ENCODE measurements around the gene LITAFD.
"Not testable (repeated sequence)": the region's sequence is repeated elsewhere in the genome, so short reads cannot be mapped to it uniquely, and the experiment has no call there.

The LITAFD gene

GRCh38 chr16:8894736-8895334, 12.7 kb downstream of the LITAFD start:
- DNase-seq: no peak

- no peak for DNase-seq
These were observed 16.6 kb downstream of the LITAFD start for GRCh38 chr16:8898660-8899318.

- DNase-seq: no peak
These were observed 17.7 kb downstream of the LITAFD start for GRCh38 chr16:8899709-8900317.

GRCh38 chr16:8900343-8900742, 18.2 kb downstream of the LITAFD start:
- DNase-seq: no peak

- DNase-seq: no peak
These were observed 19.2 kb downstream of the LITAFD start for GRCh38 chr16:8901320-8901861.

GRCh38 chr16:8903004-8903403, 20.9 kb downstream of the LITAFD start:
- no peak for DNase-seq

GRCh38 chr16:8904018-8904430, 21.9 kb downstream of the LITAFD start:
- DNase-seq: no peak

GRCh38 chr16:8905168-8905762, 23.1 kb downstream of the LITAFD start:
- peak; percentile 38 for DNase-seq

GRCh38 chr16:8905795-8906591, 23.8 kb downstream of the LITAFD start:
- DNase-seq: no peak

GRCh38 chr16:8907096-8907495, 24.9 kb downstream of the LITAFD start:
- DNase-seq: no peak

GRCh38 chr16:8908810-8909468, 26.8 kb downstream of the LITAFD start:
- no peak for DNase-seq

- DNase-seq: no peak
These were observed 28.7 kb downstream of the LITAFD start for GRCh38 chr16:8910811-8911210.

- no peak for DNase-seq
These were observed 30.6 kb downstream of the LITAFD start for GRCh38 chr16:8912793-8913192.

- no peak for DNase-seq
These were observed 31.9 kb downstream of the LITAFD start for GRCh38 chr16:8914098-8914497.

- DNase-seq: no peak
These were observed 33.7 kb downstream of the LITAFD start for GRCh38 chr16:8915722-8916301.

GRCh38 chr16:8916541-8917225, 34.5 kb downstream of the LITAFD start:
- DNase-seq: no peak

GRCh38 chr16:8917336-8917735, 35.2 kb downstream of the LITAFD start:
- not testable (repeated sequence) for DNase-seq

GRCh38 chr16:8919089-8919933, 37.2 kb downstream of the LITAFD start:
- no peak for DNase-seq

GRCh38 chr16:8919934-8920462, 37.8 kb downstream of the LITAFD start:
- DNase-seq: no peak

Measured in fibroblast of skin of right biceps (primary cell).